A549 (cell line): Measurements from ENCODE around the gene GOLT1B. TPM values are rescaled to one million over a fixed set of nuclear protein-coding genes. Genes with fewer than 3 reads are reported as not detected.

ENCODE experiments used
- ATAC-seq, 2 experiments: fragments of 200-7000 bp in 1 of 2; fragments of >200 bp in 1 of 2; cut with Nextera tagmentation in 1 of 2; cut with Tn5 transposase in 1 of 2; 3 replicates each; pipeline versions ENCODE4 v1.8.0 to v1.9.1; 2018 to 2020; ENCODE audit warnings: mild to moderate bottlenecking in 1 of 2, moderate library complexity in 1 of 2
- CTCF ChIA-PET: fragments of 300-600 bp; sonication (Branson Sonifier 250); formaldehyde crosslinking; extraction: SDS; loops from one replicate; lab custom pipeline; 2021; ENCODE audit warnings: antibody characterized with exemption, inconsistent platforms; lab: Yijun Ruan, JAX
- POLR2A ChIA-PET: fragments of 350-600 bp; formaldehyde crosslinking; extraction: SDS; loops from one replicate; lab custom pipeline; 2021; ENCODE audit warnings: antibody characterized with exemption, inconsistent platforms; lab: Yijun Ruan, JAX
- DNase-seq, 2 experiments: peaks; one replicate each; pipeline versions ENCODE4 v3.0.0 to v3.0.0-alpha.2; 2011 to 2016; ENCODE audit warnings: low read depth in 1 of 2, low spot score in 1 of 2
- FAIRE-seq: peaks from 2 replicates; lab custom pipeline; 2011; peaks lifted over from hg19 to GRCh38; lab: Jason Lieb, UNC
- H3K27ac ChIP-seq, 2 experiments: fragments of >200 bp; sonication (Bioruptor Twin); formaldehyde crosslinking; 3 replicates each; pipeline ENCODE4 v1.5.1; 2016 to 2017
- H3K4me1 ChIP-seq: fragments of >200 bp; sonication (Bioruptor Twin); formaldehyde crosslinking; 3 replicates; pipeline ENCODE4 v1.6.1; 2016
- H3K4me2 ChIP-seq: fragments of >200 bp; sonication (Bioruptor Twin); formaldehyde crosslinking; 3 replicates; pipeline ENCODE4 v1.6.1; 2016
- H3K4me3 ChIP-seq: fragments of >200 bp; sonication (Bioruptor Twin); formaldehyde crosslinking; 3 replicates; pipeline ENCODE4 v1.5.1; 2016
- H3K9me3 ChIP-seq: fragments of >200 bp; sonication (Bioruptor Twin); formaldehyde crosslinking; 3 replicates; pipeline ENCODE4 v1.6.1; 2016
- CEBPB ChIP-seq, 2 experiments: fragments of >200 bp in 1 of 2; sonication (Bioruptor Twin) in 1 of 2; formaldehyde crosslinking in 1 of 2; IDR thresholded peaks; 2 replicates each; pipeline ENCODE4 v1.6.1; 2012 to 2016
- EP300 ChIP-seq, 2 experiments: fragments of >200 bp; sonication (Bioruptor Twin); formaldehyde crosslinking; IDR thresholded peaks; 2 replicates in 1 of 2; 3 replicates in 1 of 2; pipeline ENCODE4 v1.6.1; 2016 to 2017
- FOXS1 ChIP-seq: fragments of 250-450 bp; sonication (Bioruptor Pico); IDR thresholded peaks from 2 replicates; pipeline ENCODE4 v1.5.0; 2020; ENCODE audit warnings: mild to moderate bottlenecking, moderate library complexity
- HOXB5 ChIP-seq: fragments of 250-450 bp; sonication (Bioruptor Pico); IDR thresholded peaks from 2 replicates; pipeline ENCODE4 v1.5.0; 2020; ENCODE audit warnings: mild to moderate bottlenecking, moderate library complexity
- KDM1A ChIP-seq: fragments of 200-600 bp; sonication (generic); IDR thresholded peaks from 2 replicates; pipeline ENCODE4 v1.6.1; 2016; ENCODE audit warnings: low read depth, mild to moderate bottlenecking
- KDM5A ChIP-seq: fragments of 200-600 bp; sonication (generic); IDR thresholded peaks from 2 replicates; pipeline ENCODE4 v1.6.1; 2016; ENCODE audit warnings: antibody characterized with exemption, mild to moderate bottlenecking
- MAFK ChIP-seq: fragments of 450-650 bp; IDR thresholded peaks from 2 replicates; pipeline ENCODE4 v1.6.1; 2014; ENCODE audit not compliant: partially characterized antibody
- MYC ChIP-seq: IDR thresholded peaks from 2 replicates; pipeline ENCODE4 v1.6.1; 2012; ENCODE audit warnings: mild to moderate bottlenecking, inconsistent platforms, low read length, improper control_type of control experiment, borderline replicate concordance
- NFE2L2 ChIP-seq: fragments of 150-350 bp; conservative IDR thresholded peaks from 2 replicates; pipeline ENCODE4 v1.6.1; 2014; ENCODE audit warnings: low read length
- NPAS2 ChIP-seq: fragments of 250-450 bp; sonication (Bioruptor Pico); IDR thresholded peaks from 2 replicates; pipeline ENCODE4 v1.8.0; 2022; ENCODE audit warnings: mild to moderate bottlenecking, moderate library complexity, borderline replicate concordance
- NR3C1 ChIP-seq: fragments of >200 bp; sonication (Bioruptor Twin); formaldehyde crosslinking; IDR thresholded peaks from 3 replicates; pipeline ENCODE4 v1.6.1; 2017
- POLR2AphosphoS2 ChIP-seq: conservative IDR thresholded peaks from 2 replicates; pipeline ENCODE4 v1.6.1; 2012; ENCODE audit warnings: low read length, improper control_type of control experiment, inconsistent platforms
- RAD21 ChIP-seq, 2 experiments: fragments of >200 bp in 1 of 2; sonication (Bioruptor Twin) in 1 of 2; formaldehyde crosslinking in 1 of 2; IDR thresholded peaks in 1 of 2; conservative IDR thresholded peaks in 1 of 2; 2 replicates in 1 of 2; 3 replicates in 1 of 2; pipeline ENCODE4 v1.6.1; 2012 to 2018; ENCODE audit warnings: inconsistent platforms in 1 of 2
- RARB ChIP-seq: fragments of 250-450 bp; sonication (Bioruptor Pico); IDR thresholded peaks from 2 replicates; pipeline ENCODE4 v1.8.0; 2021; ENCODE audit warnings: mild to moderate bottlenecking, moderate library complexity
- RCOR1 ChIP-seq: fragments of 150-350 bp; IDR thresholded peaks from 2 replicates; pipeline ENCODE4 v1.6.1; 2014; ENCODE audit warnings: antibody characterized with exemption, low read length, low read depth
- RFX5 ChIP-seq: fragments of 450-650 bp; IDR thresholded peaks from 2 replicates; pipeline ENCODE4 v1.7.1; 2014; ENCODE audit warnings: antibody characterized with exemption, mild to moderate bottlenecking, moderate library complexity
- SMC3 ChIP-seq: fragments of >200 bp; sonication (Bioruptor Twin); formaldehyde crosslinking; IDR thresholded peaks from 3 replicates; pipeline ENCODE4 v1.6.1; 2018; ENCODE audit warnings: inconsistent platforms
- SREBF2 ChIP-seq: fragments of 450-650 bp; IDR thresholded peaks from 2 replicates; pipeline ENCODE4 v1.6.1; 2014; ENCODE audit warnings: mild to moderate bottlenecking, moderate library complexity
- ZC3H11A ChIP-seq: fragments of 450-650 bp; IDR thresholded peaks from 2 replicates; pipeline ENCODE4 v1.6.1; 2014; ENCODE audit warnings: antibody characterized with exemption, mild to moderate bottlenecking
- ZSCAN20 ChIP-seq: fragments of 250-450 bp; sonication (Bioruptor Pico); IDR thresholded peaks from 2 replicates; pipeline ENCODE4 v1.8.0; 2022; ENCODE audit warnings: mild to moderate bottlenecking, moderate library complexity
- WGBS: methylation state at CpG from one replicate; pipeline ENCODE4 v1.1.6; 2017; ENCODE audit errors: missing lambda C conversion rate; 5-methylcytosine and 5-hydroxymethylcytosine counted together
- polyA plus RNA-seq, 4 experiments: library from polyadenylated mRNA; depleted of rRNA in 3 of 4; stranded (reverse); fragments of >200 nt; fragmentation: RNase III in 1 of 4; extraction: RNeasy Plus Mini Kit Qiagen cat#74134 plus additional on column Dnase treatment in 1 of 4; gene quantifications; 2 replicates in 3 of 4; 3 replicates in 1 of 4; pipeline ENCODE4 v1.2.3, GENCODE V29; 2011 to 2017
- TF ChIP-seq, protein P1 (sequence below): fragments of 200-600 bp; sonication (generic); IDR thresholded peaks from 2 replicates; pipeline ENCODE4 v1.6.1; 2016; ENCODE audit warnings: antibody characterized with exemption, mild to moderate bottlenecking, moderate library complexity
- TF ChIP-seq, protein P2 (sequence below): fragments of 250-450 bp; sonication (Bioruptor Pico); IDR thresholded peaks from 2 replicates; pipeline ENCODE4 v1.5.0; 2021; ENCODE audit warnings: mild to moderate bottlenecking, moderate library complexity, borderline replicate concordance
- TF ChIP-seq, protein P3 (sequence below): fragments of >200 bp; sonication (Bioruptor Twin); formaldehyde crosslinking; IDR thresholded peaks from 3 replicates; pipeline ENCODE4 v1.6.1; 2016
- TF ChIP-seq, protein P4 (sequence below): fragments of >200 bp; sonication (Bioruptor Twin); formaldehyde crosslinking; IDR thresholded peaks from 2 replicates; pipeline ENCODE4 v1.6.1; 2016
- TF ChIP-seq, protein P5 (sequence below): IDR thresholded peaks from 2 replicates; pipeline ENCODE4 v1.6.1; 2012; ENCODE audit warnings: low read depth, borderline replicate concordance
- TF ChIP-seq, protein P6 (sequence below): fragments of 450-650 bp; IDR thresholded peaks from 2 replicates; pipeline ENCODE4 v1.6.1; 2014; ENCODE audit warnings: antibody characterized with exemption
- TF ChIP-seq, protein P7 (sequence below): IDR thresholded peaks from 2 replicates; pipeline ENCODE4 v1.6.1; 2012

Gene GOLT1B
- polyA plus RNA-seq, 2 of the 4 experiments (the other 2 are of a cell fraction): 73.4 to 80.4 TPM

DNA sequence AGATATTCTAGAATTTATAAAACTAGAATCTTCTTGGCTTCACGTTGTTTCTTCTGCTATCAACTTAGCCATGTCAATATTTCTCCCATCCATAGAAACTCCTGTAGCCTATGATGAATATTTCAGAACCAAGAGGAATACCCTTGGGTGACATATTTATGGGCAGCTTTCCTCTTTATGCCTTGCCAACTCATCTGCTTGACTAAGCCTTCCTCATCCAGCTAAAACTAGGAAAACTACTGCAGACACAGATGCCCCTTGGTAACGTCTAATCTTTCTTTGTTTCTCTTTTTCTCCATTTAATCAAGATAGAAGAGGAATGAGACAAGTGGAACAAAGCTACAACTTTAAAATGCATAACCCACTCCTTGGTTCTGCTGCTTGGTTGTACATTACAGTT is 6.3 kb downstream of the GOLT1B start:
- CTCF ChIA-PET: interaction anchor here (1.8 kb wide), 1 partner anchor 20 kb away, joined by 5 read pairs; no protein-coding TSS in a partner anchor
- ATAC-seq: no peak

DNA sequence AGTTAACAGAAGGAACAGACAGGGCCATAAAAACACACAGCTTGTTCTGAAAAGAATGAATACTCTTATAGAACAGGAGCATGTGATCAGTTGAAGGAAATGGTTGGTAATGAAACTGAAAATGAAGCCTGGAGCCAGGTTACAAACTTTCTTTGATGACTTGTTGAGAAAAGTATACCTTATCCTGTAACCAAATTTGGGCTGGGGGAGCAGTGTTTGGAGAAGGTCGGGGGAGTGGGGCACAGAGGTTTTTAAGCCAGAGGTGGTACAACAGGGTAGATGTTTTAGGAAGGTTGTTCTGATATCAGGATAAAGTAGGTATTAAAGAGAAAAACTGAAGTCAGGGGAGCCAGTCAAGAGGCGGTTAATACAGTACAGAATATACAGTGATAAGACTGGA is 8.2 kb downstream of the GOLT1B start:
- no peaks in the 10 kb centered on the region for H3K9me3 ChIP-seq
- DNase-seq (no peak), ATAC-seq (no peak), FAIRE-seq (no peak)
- 44% methylated on average over 2 of the region's 2 CpGs for WGBS
- H3K4me2 ChIP-seq: no peak overlapping the region
- POLR2A ChIA-PET: no interaction called here
- no peak overlapping the region for H3K27ac ChIP-seq
- TF ChIP-seq RARB (no peak), NFE2L2 (no peak), FOXS1 (CRISPR knock-in tag) (no peak), RAD21 (conservative IDR thresholded peaks at IDR 0.05 in 1 of 2, IDR thresholded peaks at IDR 0.05 in 1 of 2) (no peak), SREBF2 (no peak), KDM1A (no peak), NPAS2 (no peak), MAFK (no peak), EP300 (IDR thresholded peaks at IDR 0.05) (no peak), CEBPB (IDR thresholded peaks at IDR 0.05) (no peak), MYC (no peak), NR3C1 (no peak), KDM5A (no peak), RFX5 (no peak)
- TF ChIP-seq, protein P1, sequence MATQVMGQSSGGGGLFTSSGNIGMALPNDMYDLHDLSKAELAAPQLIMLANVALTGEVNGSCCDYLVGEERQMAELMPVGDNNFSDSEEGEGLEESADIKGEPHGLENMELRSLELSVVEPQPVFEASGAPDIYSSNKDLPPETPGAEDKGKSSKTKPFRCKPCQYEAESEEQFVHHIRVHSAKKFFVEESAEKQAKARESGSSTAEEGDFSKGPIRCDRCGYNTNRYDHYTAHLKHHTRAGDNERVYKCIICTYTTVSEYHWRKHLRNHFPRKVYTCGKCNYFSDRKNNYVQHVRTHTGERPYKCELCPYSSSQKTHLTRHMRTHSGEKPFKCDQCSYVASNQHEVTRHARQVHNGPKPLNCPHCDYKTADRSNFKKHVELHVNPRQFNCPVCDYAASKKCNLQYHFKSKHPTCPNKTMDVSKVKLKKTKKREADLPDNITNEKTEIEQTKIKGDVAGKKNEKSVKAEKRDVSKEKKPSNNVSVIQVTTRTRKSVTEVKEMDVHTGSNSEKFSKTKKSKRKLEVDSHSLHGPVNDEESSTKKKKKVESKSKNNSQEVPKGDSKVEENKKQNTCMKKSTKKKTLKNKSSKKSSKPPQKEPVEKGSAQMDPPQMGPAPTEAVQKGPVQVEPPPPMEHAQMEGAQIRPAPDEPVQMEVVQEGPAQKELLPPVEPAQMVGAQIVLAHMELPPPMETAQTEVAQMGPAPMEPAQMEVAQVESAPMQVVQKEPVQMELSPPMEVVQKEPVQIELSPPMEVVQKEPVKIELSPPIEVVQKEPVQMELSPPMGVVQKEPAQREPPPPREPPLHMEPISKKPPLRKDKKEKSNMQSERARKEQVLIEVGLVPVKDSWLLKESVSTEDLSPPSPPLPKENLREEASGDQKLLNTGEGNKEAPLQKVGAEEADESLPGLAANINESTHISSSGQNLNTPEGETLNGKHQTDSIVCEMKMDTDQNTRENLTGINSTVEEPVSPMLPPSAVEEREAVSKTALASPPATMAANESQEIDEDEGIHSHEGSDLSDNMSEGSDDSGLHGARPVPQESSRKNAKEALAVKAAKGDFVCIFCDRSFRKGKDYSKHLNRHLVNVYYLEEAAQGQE: no peak
- TF ChIP-seq, protein P2, sequence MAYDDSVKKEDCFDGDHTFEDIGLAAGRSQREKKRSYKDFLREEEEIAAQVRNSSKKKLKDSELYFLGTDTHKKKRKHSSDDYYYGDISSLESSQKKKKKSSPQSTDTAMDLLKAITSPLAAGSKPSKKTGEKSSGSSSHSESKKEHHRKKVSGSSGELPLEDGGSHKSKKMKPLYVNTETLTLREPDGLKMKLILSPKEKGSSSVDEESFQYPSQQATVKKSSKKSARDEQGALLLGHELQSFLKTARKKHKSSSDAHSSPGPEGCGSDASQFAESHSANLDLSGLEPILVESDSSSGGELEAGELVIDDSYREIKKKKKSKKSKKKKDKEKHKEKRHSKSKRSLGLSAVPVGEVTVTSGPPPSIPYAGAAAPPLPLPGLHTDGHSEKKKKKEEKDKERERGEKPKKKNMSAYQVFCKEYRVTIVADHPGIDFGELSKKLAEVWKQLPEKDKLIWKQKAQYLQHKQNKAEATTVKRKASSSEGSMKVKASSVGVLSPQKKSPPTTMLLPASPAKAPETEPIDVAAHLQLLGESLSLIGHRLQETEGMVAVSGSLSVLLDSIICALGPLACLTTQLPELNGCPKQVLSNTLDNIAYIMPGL (CRISPR knock-in tag): no peak
- TF ChIP-seq, protein P3, sequence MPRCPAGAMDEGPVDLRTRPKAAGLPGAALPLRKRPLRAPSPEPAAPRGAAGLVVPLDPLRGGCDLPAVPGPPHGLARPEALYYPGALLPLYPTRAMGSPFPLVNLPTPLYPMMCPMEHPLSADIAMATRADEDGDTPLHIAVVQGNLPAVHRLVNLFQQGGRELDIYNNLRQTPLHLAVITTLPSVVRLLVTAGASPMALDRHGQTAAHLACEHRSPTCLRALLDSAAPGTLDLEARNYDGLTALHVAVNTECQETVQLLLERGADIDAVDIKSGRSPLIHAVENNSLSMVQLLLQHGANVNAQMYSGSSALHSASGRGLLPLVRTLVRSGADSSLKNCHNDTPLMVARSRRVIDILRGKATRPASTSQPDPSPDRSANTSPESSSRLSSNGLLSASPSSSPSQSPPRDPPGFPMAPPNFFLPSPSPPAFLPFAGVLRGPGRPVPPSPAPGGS: no peak
- TF ChIP-seq, protein P4, sequence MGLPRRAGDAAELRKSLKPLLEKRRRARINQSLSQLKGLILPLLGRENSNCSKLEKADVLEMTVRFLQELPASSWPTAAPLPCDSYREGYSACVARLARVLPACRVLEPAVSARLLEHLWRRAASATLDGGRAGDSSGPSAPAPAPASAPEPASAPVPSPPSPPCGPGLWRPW: no peak
- TF ChIP-seq, protein P5, sequence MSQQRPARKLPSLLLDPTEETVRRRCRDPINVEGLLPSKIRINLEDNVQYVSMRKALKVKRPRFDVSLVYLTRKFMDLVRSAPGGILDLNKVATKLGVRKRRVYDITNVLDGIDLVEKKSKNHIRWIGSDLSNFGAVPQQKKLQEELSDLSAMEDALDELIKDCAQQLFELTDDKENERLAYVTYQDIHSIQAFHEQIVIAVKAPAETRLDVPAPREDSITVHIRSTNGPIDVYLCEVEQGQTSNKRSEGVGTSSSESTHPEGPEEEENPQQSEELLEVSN: no peak
- TF ChIP-seq, protein P6, sequence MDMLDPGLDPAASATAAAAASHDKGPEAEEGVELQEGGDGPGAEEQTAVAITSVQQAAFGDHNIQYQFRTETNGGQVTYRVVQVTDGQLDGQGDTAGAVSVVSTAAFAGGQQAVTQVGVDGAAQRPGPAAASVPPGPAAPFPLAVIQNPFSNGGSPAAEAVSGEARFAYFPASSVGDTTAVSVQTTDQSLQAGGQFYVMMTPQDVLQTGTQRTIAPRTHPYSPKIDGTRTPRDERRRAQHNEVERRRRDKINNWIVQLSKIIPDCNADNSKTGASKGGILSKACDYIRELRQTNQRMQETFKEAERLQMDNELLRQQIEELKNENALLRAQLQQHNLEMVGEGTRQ: no peak
- TF ChIP-seq, all 56 proteins: peak for 0
- no peak overlapping the region for H3K4me3 ChIP-seq
- CTCF ChIA-PET: no interaction called here
- H3K4me1 ChIP-seq: no peaks in the 10 kb centered on the region; the same call in 2 of the 3 replicates

More for the DNA sequence above, 6.3 kb downstream of the GOLT1B start:
- Histone ChIP-seq H3K9me3 (no peaks in the 10 kb centered on the region), H3K27ac (no peak overlapping the region), H3K4me2 (no peak overlapping the region), H3K4me3 (no peak overlapping the region), H3K4me1 (peaks cover 14% of the 10 kb centered on the region)
- WGBS: 83% methylated on average over 2 of the region's 2 CpGs
- TF ChIP-seq POLR2AphosphoS2: no peak
- TF ChIP-seq FOXS1 (CRISPR knock-in tag): no peak
- TF ChIP-seq ZC3H11A: no peak
- TF ChIP-seq, protein P5: no peak
- TF ChIP-seq SREBF2: no peak
- no peak for TF ChIP-seq HOXB5 (CRISPR knock-in tag)
- TF ChIP-seq, protein P7, sequence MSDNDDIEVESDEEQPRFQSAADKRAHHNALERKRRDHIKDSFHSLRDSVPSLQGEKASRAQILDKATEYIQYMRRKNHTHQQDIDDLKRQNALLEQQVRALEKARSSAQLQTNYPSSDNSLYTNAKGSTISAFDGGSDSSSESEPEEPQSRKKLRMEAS: no peak
- no peak for TF ChIP-seq ZSCAN20
- TF ChIP-seq SMC3: no peak
- TF ChIP-seq, protein P3: no peak
- no peak for TF ChIP-seq RCOR1
- POLR2A ChIA-PET: no interaction called here
- FAIRE-seq (no peak), DNase-seq (no peak)
